Measurements from ENCODE around the gene WNT7A. TPM values are rescaled to one million over a fixed set of nuclear protein-coding genes. Genes with fewer than 3 reads are reported as not detected.

The WNT7A gene
- polyA plus RNA-seq, 1 of the 3 experiments (the other 2 are of a cell fraction), result not detected

- no peak for TF ChIP-seq NRF1 (IDR thresholded peaks at IDR 0.05; ENCODE audit: low read depth, low read length)
- peak; percentile 36; the same call in 1 of the 2 replicates for TF ChIP-seq RCOR1 (IDR thresholded peaks at IDR 0.05; ENCODE audit: low read length)
- TF ChIP-seq GATA2 (CRISPR knock-in tag; IDR thresholded peaks at IDR 0.05), result peak; percentile 35; the same call in 1 of the 2 replicates
- Histone ChIP-seq H3K4me2 (no peak overlapping the region), H3K36me3 (replicated peaks in 1 of 2; ENCODE audit: control insufficient read depth in 1 of 2, insufficient read depth in 2 of 2, low read length in 1 of 2) (no peaks in the 10 kb centered on the region), H3K9ac (no peak overlapping the region), H3K4me1 (ENCODE audit: control insufficient read depth in 1 of 2, insufficient read depth in 2 of 2, low read depth in 1 of 2, low read length in 1 of 2) (peaks cover 0 to 25% of the 10 kb centered on the region in 2 experiments; a peak in 2 of 4 replicates), H3K4me3 (ENCODE audit: low read depth in 2 of 2, low read length in 1 of 2) (no peak overlapping the region), H3K9me3 (no peaks in the 10 kb centered on the region), H2AFZ (ENCODE audit: low read depth) (no peak overlapping the region), H4K20me1 (ENCODE audit: insufficient read depth) (no peaks in the 10 kb centered on the region), H3F3A (replicated peaks; ENCODE audit: insufficient read depth) (no peaks in the 10 kb centered on the region), H3K27ac (ENCODE audit: low read depth in 2 of 2, low read length in 1 of 2) (peak overlapping the region in 1 of 2 experiments; percentile 51; a peak in 2 of 4 replicates), H3K27me3 (ENCODE audit: insufficient read depth) (no peaks in the 10 kb centered on the region), H3K79me2 (ENCODE audit: insufficient read depth) (no peaks in the 10 kb centered on the region), H3K9me2 (no peaks in the 10 kb centered on the region)
- peak; percentile 70 for DNase-seq
- CTCF ChIA-PET, result interaction anchor here (1.0 to 1.5 kb wide), 2 partner anchors 134 to 136 kb away, joined by 3 to 5 read pairs; no protein-coding TSS in a partner anchor
- POLR2A ChIA-PET, result no interaction called here
- WGBS (ENCODE audit: low lambda C conversion rate), result 45% methylated on average over 9 of the region's 14 CpGs
These were observed 88.4 kb downstream of the WNT7A start for GRCh38 chr3:13791198-13792050.

GRCh38 chr3:13790376-13791197 is 89.3 kb downstream of the WNT7A start:
- TF ChIP-seq RAD21 (IDR thresholded peaks at IDR 0.05; ENCODE audit: low read length) (no peak), ZBTB33 (IDR thresholded peaks at IDR 0.05; ENCODE audit: borderline replicate concordance, low read depth) (no peak), MXI1 (IDR thresholded peaks at IDR 0.05; ENCODE audit: low read depth, low read length) (no peak), TEAD4 (IDR thresholded peaks at IDR 0.05; ENCODE audit: borderline replicate concordance, insufficient read depth) (no peak), GATA2 (CRISPR knock-in tag; IDR thresholded peaks at IDR 0.05) (no peak), RCOR1 (IDR thresholded peaks at IDR 0.05; ENCODE audit: low read length) (no peak), ELF1 (IDR thresholded peaks at IDR 0.05) (no peak), JUND (IDR thresholded peaks at IDR 0.05) (no peak), SIN3A (IDR thresholded peaks at IDR 0.05; ENCODE audit: borderline replicate concordance, low read depth, low read length) (no peak), TCF12 (IDR thresholded peaks at IDR 0.05) (no peak), FOXM1 (IDR thresholded peaks at IDR 0.05; ENCODE audit: low read depth) (no peak)
- TF ChIP-seq, protein P1, sequence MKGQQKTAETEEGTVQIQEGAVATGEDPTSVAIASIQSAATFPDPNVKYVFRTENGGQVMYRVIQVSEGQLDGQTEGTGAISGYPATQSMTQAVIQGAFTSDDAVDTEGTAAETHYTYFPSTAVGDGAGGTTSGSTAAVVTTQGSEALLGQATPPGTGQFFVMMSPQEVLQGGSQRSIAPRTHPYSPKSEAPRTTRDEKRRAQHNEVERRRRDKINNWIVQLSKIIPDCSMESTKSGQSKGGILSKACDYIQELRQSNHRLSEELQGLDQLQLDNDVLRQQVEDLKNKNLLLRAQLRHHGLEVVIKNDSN (IDR thresholded peaks at IDR 0.05; ENCODE audit: borderline replicate concordance, low read depth), result no peak
- TF ChIP-seq, protein P2, sequence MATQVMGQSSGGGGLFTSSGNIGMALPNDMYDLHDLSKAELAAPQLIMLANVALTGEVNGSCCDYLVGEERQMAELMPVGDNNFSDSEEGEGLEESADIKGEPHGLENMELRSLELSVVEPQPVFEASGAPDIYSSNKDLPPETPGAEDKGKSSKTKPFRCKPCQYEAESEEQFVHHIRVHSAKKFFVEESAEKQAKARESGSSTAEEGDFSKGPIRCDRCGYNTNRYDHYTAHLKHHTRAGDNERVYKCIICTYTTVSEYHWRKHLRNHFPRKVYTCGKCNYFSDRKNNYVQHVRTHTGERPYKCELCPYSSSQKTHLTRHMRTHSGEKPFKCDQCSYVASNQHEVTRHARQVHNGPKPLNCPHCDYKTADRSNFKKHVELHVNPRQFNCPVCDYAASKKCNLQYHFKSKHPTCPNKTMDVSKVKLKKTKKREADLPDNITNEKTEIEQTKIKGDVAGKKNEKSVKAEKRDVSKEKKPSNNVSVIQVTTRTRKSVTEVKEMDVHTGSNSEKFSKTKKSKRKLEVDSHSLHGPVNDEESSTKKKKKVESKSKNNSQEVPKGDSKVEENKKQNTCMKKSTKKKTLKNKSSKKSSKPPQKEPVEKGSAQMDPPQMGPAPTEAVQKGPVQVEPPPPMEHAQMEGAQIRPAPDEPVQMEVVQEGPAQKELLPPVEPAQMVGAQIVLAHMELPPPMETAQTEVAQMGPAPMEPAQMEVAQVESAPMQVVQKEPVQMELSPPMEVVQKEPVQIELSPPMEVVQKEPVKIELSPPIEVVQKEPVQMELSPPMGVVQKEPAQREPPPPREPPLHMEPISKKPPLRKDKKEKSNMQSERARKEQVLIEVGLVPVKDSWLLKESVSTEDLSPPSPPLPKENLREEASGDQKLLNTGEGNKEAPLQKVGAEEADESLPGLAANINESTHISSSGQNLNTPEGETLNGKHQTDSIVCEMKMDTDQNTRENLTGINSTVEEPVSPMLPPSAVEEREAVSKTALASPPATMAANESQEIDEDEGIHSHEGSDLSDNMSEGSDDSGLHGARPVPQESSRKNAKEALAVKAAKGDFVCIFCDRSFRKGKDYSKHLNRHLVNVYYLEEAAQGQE (IDR thresholded peaks at IDR 0.05; ENCODE audit: low read depth, low read length), result no peak
- no peaks in the 10 kb centered on the region for H3K9me3 ChIP-seq
- no peak overlapping the region for H3K4me2 ChIP-seq
- no peak for DNase-seq
- H3K27ac ChIP-seq (ENCODE audit: low read depth in 2 of 2, low read length in 1 of 2), result peak overlapping the region in 1 of 2 experiments; percentile 51; a peak in 1 of 4 replicates
- no peaks in the 10 kb centered on the region for H3K9me2 ChIP-seq
- H3K27me3 ChIP-seq (ENCODE audit: insufficient read depth), result no peaks in the 10 kb centered on the region
- peaks cover 0 to 25% of the 10 kb centered on the region in 2 experiments; a peak in 2 of 4 replicates for H3K4me1 ChIP-seq (ENCODE audit: control insufficient read depth in 1 of 2, insufficient read depth in 2 of 2, low read depth in 1 of 2, low read length in 1 of 2)
- no peak overlapping the region for H3K9ac ChIP-seq
- no peaks in the 10 kb centered on the region for H3K36me3 ChIP-seq (replicated peaks in 1 of 2; ENCODE audit: control insufficient read depth in 1 of 2, insufficient read depth in 2 of 2, low read length in 1 of 2)
- ChIA-PET POLR2A (no interaction called here), CTCF (interaction anchor here (0.6 to 1.7 kb wide), 5 partner anchors 12 to 136 kb away, joined by 3 to 7 read pairs (median 4); partner anchors contain the start of gene WNT7A)
- no peaks in the 10 kb centered on the region for H3K79me2 ChIP-seq (ENCODE audit: insufficient read depth)
- no peak overlapping the region for H2AFZ ChIP-seq (ENCODE audit: low read depth)
- no peaks in the 10 kb centered on the region for H4K20me1 ChIP-seq (ENCODE audit: insufficient read depth)
- WGBS (ENCODE audit: low lambda C conversion rate), result 35% methylated on average over 8 of the region's 13 CpGs
- no peaks in the 10 kb centered on the region for H3F3A ChIP-seq (replicated peaks; ENCODE audit: insufficient read depth)
- no peak overlapping the region for H3K4me3 ChIP-seq (ENCODE audit: low read depth in 2 of 2, low read length in 1 of 2)

Measured in SK-N-SH (cell line).